Cardiac muscle cell (in vitro differentiated cells and primary cell): Measurements from ENCODE around the gene PLPPR1. TPM values are rescaled to one million over a fixed set of nuclear protein-coding genes. Genes with fewer than 3 reads are reported as not detected.

Experiments used
- DNase-seq, 2 donors: peaks; one replicate each; pipeline versions ENCODE4 v3.0.0 to v3.0.0-alpha.2; 2010 to 2017; ENCODE audit warnings: low read depth in 1 of 2, low spot score in 1 of 2
- H3K27ac ChIP-seq: fragments of 200-600 bp; sonication (generic); 2 replicates; pipeline ENCODE4 v1.5.1; 2016
- H3K27me3 ChIP-seq: fragments of 200-600 bp; sonication (generic); 2 replicates; pipeline ENCODE4 v1.6.0; 2016; ENCODE audit warnings: control low read depth
- H3K36me3 ChIP-seq: fragments of 200-600 bp; sonication (generic); 2 replicates; pipeline ENCODE4 v1.5.1; 2016; ENCODE audit warnings: control low read depth
- H3K4me1 ChIP-seq: fragments of 200-600 bp; sonication (generic); 2 replicates; pipeline ENCODE4 v1.8.1; 2017; ENCODE audit warnings: low read depth, mild to moderate bottlenecking, mixed run types
- H3K4me3 ChIP-seq: fragments of 200-600 bp; sonication (generic); 2 replicates; pipeline ENCODE4 v1.5.1; 2016; ENCODE audit warnings: mild to moderate bottlenecking
- H3K9me3 ChIP-seq: fragments of 200-600 bp; sonication (generic); 2 replicates; pipeline ENCODE4 v1.5.1; 2017; ENCODE audit warnings: low read depth, mild to moderate bottlenecking, control low read depth
- polyA plus RNA-seq: library from polyadenylated mRNA; unstranded; fragments of >200 nt; fragmentation: Nextera tagmentation; extraction: Ambion mirVana; gene quantifications from 2 replicates; pipeline ENCODE4 v1.2.1, GENCODE V29; 2016
- total RNA-seq: library from RNA; depleted of rRNA; stranded (reverse); fragments of >200 nt; gene quantifications from 2 replicates; pipeline ENCODE4 v1.2.3, GENCODE V29; 2016
- TF ChIP-seq, protein P1 (sequence below): IDR thresholded peaks from 2 replicates; pipeline ENCODE4 v1.5.1; 2012; ENCODE audit warnings: low read depth, mild to moderate bottlenecking, low read length

PLPPR1 gene
- total and polyA plus RNA-seq, 2 experiments from 2014 or later: 0.98 to 1.2 TPM

DNA sequence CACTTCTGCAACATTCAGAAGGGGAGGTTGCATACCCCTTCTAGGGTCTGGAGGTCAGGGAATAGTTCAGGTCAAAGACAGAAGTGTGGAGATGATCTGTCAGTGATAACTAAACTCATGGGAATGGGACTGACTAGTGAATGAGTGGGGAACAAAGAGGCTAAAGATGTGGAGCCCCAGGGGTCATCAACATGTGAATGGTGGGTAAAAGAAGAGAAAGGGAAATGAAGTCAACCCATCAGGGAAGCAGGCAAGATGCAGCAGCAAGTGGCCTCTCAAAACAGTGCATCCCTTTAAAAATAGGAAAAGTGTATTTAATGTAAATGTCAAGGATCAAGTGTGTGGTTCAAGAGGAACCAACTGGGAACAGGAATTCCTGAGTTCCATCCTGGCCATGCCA, 69.9 kb downstream of the PLPPR1 start:
- Histone ChIP-seq H3K27me3 (no peaks in the 10 kb centered on the region), H3K36me3 (no peaks in the 10 kb centered on the region), H3K27ac (no peak overlapping the region), H3K4me1 (no peaks in the 10 kb centered on the region), H3K9me3 (no peaks in the 10 kb centered on the region), H3K4me3 (no peak overlapping the region)
- DNase-seq: no peak
- TF ChIP-seq, protein P1, sequence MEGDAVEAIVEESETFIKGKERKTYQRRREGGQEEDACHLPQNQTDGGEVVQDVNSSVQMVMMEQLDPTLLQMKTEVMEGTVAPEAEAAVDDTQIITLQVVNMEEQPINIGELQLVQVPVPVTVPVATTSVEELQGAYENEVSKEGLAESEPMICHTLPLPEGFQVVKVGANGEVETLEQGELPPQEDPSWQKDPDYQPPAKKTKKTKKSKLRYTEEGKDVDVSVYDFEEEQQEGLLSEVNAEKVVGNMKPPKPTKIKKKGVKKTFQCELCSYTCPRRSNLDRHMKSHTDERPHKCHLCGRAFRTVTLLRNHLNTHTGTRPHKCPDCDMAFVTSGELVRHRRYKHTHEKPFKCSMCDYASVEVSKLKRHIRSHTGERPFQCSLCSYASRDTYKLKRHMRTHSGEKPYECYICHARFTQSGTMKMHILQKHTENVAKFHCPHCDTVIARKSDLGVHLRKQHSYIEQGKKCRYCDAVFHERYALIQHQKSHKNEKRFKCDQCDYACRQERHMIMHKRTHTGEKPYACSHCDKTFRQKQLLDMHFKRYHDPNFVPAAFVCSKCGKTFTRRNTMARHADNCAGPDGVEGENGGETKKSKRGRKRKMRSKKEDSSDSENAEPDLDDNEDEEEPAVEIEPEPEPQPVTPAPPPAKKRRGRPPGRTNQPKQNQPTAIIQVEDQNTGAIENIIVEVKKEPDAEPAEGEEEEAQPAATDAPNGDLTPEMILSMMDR: no peak

DNA sequence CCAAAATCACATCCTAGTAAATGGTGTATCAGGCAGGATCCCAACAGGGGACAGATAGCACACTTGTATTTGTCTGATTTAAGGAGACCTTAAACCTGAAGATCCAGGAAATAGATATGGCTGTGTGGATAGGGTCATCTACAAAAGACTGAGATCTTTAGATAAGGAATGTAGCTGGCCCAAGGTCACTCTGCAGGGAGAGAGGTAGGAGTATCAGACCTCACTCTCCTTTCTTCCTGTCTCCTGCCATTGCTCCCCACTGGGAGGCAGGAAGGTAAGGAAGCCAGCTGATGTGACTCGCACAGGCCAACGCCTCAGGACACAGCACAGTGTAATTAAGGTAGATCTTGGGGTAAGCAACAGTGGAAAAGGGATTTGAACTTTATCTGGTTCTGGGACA, 85.8 kb downstream of the PLPPR1 start:
- Histone ChIP-seq H3K4me1 (no peaks in the 10 kb centered on the region), H3K27ac (no peak overlapping the region), H3K4me3 (no peak overlapping the region), H3K36me3 (no peaks in the 10 kb centered on the region), H3K9me3 (no peaks in the 10 kb centered on the region), H3K27me3 (no peaks in the 10 kb centered on the region)
- DNase-seq: no peak
- TF ChIP-seq, protein P1: no peak

DNA sequence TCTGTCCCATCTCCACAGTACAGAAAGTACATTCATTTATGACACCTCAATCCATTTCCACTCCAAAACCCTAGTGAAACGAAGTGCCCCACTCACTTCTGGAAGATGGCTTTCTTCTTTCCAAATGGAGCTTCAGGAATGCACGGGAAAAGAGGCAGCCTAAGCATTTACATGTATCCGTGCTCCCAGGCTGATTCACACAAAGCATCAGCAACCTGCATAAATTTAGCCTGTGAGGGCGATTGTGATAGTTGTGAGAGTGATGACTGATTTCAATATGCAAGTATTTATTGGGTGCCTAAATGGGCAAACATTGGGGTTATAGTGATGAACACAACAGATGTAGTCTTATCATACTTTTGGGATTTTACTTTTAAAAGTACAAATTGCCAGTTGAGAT, 86.6 kb downstream of the PLPPR1 start:
- H3K36me3 ChIP-seq: no peaks in the 10 kb centered on the region
- TF ChIP-seq, protein P1: no peak
- H3K27me3 ChIP-seq: no peaks in the 10 kb centered on the region
- no peaks in the 10 kb centered on the region for H3K4me1 ChIP-seq
- DNase-seq: no peak
- no peak overlapping the region for H3K27ac ChIP-seq
- no peak overlapping the region for H3K4me3 ChIP-seq
- no peaks in the 10 kb centered on the region for H3K9me3 ChIP-seq

DNA sequence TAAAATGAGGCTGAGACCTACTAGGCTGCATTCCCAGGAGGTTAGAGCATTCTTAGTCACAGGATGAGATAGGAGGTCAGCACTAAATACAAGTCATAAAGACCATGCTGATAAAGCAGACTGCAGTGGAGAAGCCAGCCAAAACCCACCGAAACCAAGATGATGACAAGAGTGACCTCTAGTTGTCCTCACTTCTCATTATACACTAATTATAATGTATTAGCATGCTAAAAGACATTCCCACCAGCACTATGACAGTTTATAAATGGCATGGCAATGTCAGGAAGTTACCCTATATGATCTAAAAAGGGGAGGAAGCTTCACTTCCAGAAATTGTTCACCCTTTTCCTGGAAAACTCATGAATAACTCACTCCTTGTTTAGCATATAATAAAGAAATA, 88.6 kb downstream of the PLPPR1 start:
- H3K27ac ChIP-seq: no peak overlapping the region
- no peak for DNase-seq
- no peak overlapping the region for H3K4me3 ChIP-seq
- no peaks in the 10 kb centered on the region for H3K4me1 ChIP-seq
- no peaks in the 10 kb centered on the region for H3K9me3 ChIP-seq
- no peaks in the 10 kb centered on the region for H3K36me3 ChIP-seq
- TF ChIP-seq, protein P1: no peak
- H3K27me3 ChIP-seq: no peaks in the 10 kb centered on the region

DNA sequence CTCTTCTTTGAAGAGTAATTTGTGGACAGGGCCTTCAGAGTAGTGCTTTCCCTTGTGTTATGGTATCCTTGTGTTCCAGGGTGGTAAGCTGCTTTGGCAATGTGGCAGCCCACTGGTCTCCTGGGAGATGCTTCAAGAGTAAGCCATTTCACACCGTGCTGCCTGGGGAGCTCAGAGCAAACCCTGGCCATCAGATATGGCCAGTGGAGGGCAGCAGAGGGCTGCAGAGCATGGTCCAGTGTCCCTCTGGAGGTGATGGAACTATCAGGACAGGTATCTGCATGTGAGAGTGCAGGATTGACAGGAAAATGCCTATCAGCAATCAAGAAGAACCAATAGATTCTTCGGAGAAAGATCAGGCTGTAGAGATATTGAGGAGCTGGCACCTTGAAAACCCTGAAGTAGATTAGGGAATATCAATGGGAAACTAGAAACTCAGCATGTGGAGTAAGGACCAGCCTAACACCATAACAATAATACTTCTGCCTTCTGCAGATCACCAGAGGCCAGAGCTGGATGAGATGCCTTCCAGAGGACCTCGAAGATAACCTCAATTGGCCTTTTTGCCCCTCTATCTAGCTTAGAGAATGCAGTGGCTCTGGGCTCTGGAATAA, 90.8 kb downstream of the PLPPR1 start:
- TF ChIP-seq, protein P1: peak; percentile 71
- Histone ChIP-seq H3K27ac (no peak overlapping the region), H3K9me3 (no peaks in the 10 kb centered on the region), H3K4me3 (no peak overlapping the region), H3K27me3 (no peaks in the 10 kb centered on the region), H3K36me3 (no peaks in the 10 kb centered on the region), H3K4me1 (no peaks in the 10 kb centered on the region)
- peak; percentile 25 to 70 for DNase-seq
